Activated CD4-positive, alpha-beta T cell treated with anti-CD3 and anti-CD28 coated beads, Interleukin-10, Interleukin-2, amounts not matched to agents 100 ng/mL and 50 ng/mL, durations not matched to agents 16 hours and 8 hours (primary cell): Measurements from ENCODE around the gene JAK2.

ENCODE experiments used
- DNase-seq: peaks from one replicate; pipeline ENCODE4 v3.0.0-alpha.2; 2020

Gene JAK2

DNA sequence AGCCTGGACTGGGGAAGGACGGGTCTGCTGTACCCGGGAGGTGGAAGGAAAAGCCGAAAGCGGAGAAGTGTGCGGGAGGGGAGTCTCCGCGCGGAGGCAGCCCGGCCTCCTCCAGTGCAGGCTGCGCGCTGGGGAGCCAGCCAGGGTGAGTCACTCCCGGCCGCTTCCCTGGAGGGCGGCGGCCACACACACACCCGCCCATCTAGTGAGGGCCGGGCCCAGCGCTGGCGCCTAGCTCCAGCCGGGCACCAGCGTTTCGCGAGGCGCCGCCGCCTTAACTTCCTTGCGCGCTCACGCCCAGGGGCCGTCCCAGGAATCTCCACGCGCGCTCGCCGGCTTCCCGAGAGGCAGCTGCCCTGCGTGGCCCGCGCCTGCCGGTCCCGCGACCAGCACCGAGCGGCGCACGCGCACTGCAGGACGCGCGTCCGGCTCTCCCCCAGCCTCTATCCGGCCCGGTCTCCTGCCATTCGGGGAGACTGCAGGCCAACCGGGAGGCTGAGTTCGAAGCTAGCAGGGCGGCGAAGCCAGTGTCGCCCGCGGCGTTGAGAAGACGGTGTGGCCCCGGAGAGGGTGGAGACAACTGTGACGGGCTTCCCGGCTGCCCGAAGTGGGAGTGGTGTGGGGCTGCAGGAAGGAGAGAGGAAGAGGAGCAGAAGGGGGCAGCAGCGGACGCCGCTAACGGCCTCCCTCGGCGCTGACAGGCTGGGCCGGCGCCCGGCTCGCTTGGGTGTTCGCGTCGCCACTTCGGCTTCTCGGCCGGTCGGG, at the start of gene JAK2:
Gene JAK2, plus strand, starts transcription at position 652 of the 765 bp plus-strand sequence. CDS start 36,716 bp downstream, outside the sequence.
- peak; percentile 96 for DNase-seq

- DNase-seq = peak; percentile 69
Measured at GRCh38 chr9:4936277-4936676, 48.8 kb upstream of the JAK2 start.

- DNase-seq = peak; percentile 34
Measured at GRCh38 chr9:4936823-4937222, 48.2 kb upstream of the JAK2 start.

DNA sequence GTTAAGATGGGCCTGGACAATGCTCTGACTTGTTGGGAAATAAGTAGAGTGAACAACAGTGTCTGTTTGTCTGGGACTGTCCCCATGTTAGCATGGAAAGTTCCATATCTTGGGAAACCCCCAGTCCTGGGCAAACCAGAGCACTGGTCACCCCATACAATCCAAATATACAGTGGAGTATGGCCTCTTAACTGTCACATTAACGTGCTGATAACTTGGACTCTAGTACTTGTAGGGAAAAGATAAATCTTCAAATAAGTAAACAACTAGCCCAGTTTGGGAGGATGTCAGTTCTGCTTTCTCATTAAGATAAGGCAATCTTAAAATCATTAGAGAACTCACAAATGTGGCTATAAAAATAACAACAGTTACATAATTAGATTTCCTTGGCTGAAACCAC, 47.6 kb upstream of the JAK2 start:
- peak; percentile 45 for DNase-seq

DNA sequence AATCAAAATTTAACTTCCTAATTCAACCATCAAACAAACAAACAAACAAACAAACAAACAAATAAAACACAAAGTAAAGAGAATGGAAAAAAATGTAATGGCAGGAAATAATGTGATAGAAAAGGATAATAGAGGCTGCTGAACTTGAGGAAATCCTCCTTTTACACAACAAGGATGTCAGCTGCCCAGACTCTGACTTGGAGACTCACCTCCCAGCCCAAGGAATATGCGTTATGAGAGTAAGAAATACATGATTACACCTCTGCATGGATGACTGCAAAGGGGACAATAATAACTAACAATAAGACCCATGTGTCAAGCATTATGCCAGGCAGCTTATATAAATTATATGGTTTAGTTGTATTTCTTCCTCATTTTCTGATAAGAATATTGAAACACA, 46.6 kb upstream of the JAK2 start:
- DNase-seq = no peak

- peak; percentile 66 for DNase-seq
Measured at GRCh38 chr9:4939118-4939561, 45.9 kb upstream of the JAK2 start.

DNA sequence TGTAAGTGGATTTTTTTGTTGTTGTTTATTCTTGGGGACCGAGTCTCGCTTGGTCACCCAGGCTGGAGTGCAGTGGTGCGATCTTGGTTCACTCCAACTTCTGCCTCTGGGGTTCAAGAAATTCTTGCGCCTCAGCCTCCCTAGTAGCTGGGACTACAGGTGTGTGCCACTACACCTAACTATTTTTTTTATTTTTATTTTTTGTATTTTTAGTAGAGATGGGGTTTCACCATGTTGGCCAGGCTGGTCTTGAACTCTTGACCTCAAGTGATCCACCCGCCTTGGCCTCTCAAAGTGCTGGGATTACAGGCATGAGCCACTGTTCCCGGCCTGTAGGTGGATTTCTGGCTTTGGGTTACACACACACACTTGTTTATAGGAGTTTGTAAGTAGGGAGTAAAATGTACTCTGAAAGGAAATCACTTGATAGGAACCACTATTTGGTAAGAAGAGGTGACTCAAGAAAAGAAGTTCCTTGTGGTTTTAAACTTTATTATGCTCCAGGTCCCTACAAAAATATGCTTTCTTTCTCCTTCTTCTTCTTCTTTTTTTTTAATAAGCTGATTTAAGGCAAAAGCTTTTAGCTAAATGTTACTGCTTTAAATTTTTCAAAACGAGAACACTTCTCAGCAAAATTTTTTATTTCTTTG, 42.9 kb upstream of the JAK2 start:
- DNase-seq = peak; percentile 34

- no peak for DNase-seq
Measured at GRCh38 chr9:4943346-4943745, 41.7 kb upstream of the JAK2 start.

- DNase-seq = peak; percentile 63
Measured at GRCh38 chr9:4944431-4945211, 40.5 kb upstream of the JAK2 start.

DNA sequence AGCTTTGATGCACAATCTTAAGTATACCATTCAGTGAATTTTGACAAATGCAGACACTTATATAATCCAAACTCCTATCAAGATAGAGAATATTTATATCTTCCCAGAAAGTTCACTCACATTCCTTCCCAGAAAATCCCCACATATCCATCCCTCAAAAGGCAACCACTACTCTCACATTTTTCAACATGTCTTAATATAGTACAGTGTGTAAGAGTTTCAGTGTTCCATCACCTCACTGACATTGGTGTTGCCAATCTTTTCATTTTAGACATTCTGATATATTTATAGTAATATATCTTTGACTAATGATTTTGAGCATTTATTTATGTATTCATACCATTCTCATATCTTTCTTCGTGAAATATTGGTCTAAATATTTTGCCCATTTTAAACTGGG, 38.1 kb upstream of the JAK2 start:
- no peak for DNase-seq

GRCh38 chr9:4955836-4956235, 29.2 kb upstream of the JAK2 start:
- DNase-seq = no peak

GRCh38 chr9:4959031-4959430, 26.0 kb upstream of the JAK2 start:
- DNase-seq = no peak

- no peak for DNase-seq
Measured at GRCh38 chr9:4962085-4962484, 23.0 kb upstream of the JAK2 start.

DNA sequence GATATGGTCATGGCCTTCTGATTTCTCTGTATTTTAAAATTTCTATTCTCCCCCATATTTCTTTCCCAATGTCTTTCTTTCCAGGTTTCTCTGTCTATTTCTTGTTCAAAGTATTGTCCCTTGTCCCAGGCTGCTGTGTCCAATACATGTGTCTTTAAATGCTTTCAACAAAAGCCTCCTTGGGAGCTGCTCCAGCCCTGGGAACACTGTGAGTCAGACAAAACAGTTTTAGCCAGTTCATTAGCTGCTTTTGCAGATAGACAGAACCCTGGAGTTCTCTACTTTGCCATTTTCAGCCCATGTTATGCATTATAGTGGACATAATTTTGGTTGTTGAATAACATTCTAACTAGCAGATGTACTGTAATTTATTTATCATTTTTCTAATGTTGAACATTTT, 20.5 kb upstream of the JAK2 start:
- no peak for DNase-seq

DNA sequence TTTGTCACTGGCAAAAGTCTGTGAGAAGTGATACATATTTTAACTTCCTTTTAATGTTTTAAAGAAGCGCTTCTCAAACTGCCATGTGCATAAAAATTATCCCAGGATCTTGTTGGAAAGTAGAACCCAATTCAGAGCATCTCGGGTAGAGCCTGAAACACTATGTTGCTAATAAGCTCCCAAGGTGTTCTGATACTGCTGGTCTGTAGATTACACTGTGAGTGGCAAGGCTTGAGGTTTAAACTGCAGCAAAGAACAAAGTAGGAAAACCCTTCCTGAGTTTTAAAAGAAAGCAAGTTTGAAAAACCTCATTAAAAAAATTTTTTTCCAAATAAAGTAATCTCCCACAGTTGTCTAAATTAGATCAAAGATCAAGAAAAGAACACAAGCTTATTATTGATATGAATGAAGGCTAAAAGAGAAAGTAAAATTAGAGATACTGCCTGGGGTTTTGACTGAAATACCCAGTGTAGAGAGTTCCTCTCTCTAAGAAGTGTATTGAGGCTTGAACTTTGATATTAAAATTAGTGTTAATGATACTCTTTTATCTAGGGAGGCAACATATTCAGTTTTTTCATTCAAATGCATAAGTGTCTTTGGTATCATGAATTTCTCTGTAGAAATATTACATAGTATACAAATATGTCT, 19.8 kb upstream of the JAK2 start:
- DNase-seq = no peak

DNA sequence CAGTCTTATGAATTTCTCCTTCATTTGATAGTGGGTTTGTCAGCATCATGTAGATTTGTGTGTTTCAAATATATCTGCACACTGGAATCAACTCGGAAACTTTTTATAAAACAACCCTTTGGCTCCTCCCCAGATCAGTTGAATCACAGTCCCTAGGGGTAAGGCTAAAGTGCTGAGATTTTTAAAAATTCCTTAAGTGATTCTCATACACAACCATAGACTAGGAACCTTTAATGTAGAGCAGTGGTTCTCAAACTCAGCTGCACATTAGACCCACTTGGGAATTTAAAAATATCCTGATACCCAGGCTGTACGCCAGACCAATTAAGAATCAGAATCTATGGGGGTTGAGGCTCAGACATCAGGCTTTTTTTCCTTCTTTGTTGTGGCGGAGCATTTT, 17.5 kb upstream of the JAK2 start:
- no peak for DNase-seq

DNA sequence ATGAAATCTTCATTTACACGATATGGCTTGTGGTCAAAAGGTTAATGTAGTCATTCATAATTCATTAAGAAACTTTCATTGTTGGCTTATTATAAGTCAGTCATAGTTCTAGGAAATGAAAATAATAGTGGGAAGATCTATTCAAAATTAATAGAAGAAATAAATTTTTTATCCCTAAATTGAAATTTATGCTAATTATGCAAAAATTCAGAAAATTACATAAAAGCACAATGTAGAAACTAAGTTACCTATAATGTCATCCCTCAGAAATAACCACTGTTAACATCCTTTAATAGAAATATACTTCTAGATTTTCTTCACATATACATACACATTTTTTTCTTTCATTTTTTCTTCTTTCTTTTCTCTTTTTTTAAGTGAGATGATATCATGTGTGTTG, 15.9 kb upstream of the JAK2 start:
- DNase-seq = no peak

DNA sequence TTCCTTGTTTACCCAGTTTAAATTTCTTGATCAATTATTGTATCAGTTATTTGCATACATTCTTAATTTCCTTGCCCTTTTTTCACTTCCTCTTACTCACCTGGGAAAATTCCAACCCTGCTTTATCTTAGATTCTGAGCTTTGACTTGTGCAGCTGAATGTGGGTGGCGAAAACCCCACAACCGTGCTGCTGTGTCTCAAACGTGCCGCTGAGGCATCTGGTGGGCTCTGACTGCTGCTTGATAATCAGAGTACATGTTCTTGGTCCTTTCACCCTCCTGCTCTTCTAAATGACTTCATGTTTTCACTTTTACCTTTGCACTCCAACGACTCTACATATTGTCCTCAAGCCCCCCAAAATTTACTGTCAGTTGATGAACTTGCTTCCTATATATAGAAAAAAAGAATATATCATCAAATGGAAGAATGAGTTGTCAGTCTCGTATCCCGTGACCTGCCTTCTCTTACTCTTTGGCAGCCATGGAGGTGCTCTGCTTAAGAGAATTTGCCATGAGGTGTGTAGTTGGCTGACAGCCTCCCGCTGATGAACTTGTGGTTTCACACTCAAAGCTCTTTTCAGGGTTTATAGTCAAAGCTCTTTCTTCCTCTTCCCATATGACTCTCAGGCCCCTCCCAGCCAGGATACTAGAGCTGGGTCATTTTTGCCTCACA, 14.0 kb upstream of the JAK2 start:
- peak; percentile 93 for DNase-seq

DNA sequence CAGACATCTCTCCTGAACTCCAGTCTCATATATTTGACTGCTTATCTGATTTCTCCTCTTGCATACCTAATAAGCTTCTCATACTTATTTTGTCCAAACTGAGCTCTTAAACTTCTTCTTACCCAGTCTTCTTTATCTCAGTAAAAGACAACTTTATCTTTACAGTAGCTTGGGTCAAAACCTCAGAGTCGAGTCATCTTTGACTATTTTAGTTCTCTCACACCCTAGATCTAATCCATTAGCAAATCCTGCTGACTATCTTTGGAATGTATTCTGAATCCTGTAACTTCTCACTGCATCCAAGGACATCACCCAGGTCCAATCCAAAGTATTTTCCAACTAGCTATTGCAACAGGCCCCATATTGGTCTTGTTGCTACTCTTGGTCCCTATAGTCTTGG, 11.8 kb upstream of the JAK2 start:
- no peak for DNase-seq

GRCh38 chr9:4973902-4974301, 11.2 kb upstream of the JAK2 start:
- no peak for DNase-seq

- no peak for DNase-seq
Measured at GRCh38 chr9:4979239-4979638, 5.8 kb upstream of the JAK2 start.

DNA sequence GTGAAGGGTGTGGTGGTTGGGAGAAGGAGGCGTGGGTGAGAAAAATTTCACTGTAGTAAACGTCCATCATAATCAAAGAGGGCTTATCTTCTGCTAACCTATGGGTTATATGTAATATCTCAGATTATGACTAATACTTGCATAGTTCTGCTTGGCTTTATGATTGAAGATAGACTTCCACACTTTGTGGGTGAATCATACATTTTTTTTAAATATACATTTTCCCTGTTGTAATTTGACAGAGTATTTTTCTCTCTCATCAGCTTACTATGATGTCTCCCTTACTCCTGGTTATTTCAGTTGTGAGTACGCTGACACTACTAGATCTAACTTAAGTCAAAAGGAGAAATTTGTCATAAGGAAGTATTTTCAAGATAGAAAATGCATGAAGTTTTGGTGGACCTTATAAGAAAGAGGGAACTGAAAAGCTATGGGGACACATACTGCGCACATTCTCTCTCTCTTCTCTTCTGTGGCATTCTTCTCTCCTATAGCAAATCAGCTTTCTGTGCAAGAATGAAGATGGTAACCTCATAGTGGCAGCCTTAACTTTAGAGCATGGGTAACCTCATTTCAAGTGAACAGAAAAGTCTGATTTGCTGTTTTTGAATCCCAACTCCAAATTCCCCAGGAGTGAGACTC, 4.9 kb upstream of the JAK2 start:
- DNase-seq = peak; percentile 55
